Measurements from ENCODE around the gene PYROXD2. TPM values are rescaled to one million over a fixed set of nuclear protein-coding genes. Genes with fewer than 3 reads are reported as not detected.

The PYROXD2 gene
- total and polyA plus RNA-seq, 2 of the 13 experiments (the other 11 are each of a cell fraction or from before 2014, with no cell fraction given) = 2.0 to 6.2 TPM

GRCh38 chr10:98446661-98447221 is 31.8 kb upstream of the PYROXD2 start, which contains the start of gene HPS1 (continued):
- TF ChIP-seq ZNF281 (CRISPR knock-in tag; IDR thresholded peaks at IDR 0.05; ENCODE audit: borderline replicate concordance) (no peak), ZNF687 (CRISPR knock-in tag; IDR thresholded peaks at IDR 0.05) (peak; percentile 75), ZNF362 (CRISPR knock-in tag; IDR thresholded peaks at IDR 0.05; ENCODE audit: borderline replicate concordance) (no peak), ZFP82 (CRISPR knock-in tag; IDR thresholded peaks at IDR 0.05; ENCODE audit: borderline replicate concordance) (no peak), EP300 (IDR thresholded peaks at IDR 0.05; ENCODE audit: low read depth in 2 of 2, low read length in 2 of 2) (no peak), EP300 (CRISPR knock-in tag; IDR thresholded peaks at IDR 0.05; ENCODE audit: borderline replicate concordance) (no peak), FOXA3 (CRISPR knock-in tag; IDR thresholded peaks at IDR 0.05) (peak; percentile 26; the same call in 1 of the 2 replicates), TARDBP (CRISPR knock-in tag; IDR thresholded peaks at IDR 0.05) (0 out of 2 replicates have a peak, but pooled peaks have one; percentile 41), NFYB (CRISPR knock-in tag; IDR thresholded peaks at IDR 0.05) (no peak), ZNF563 (CRISPR knock-in tag; IDR thresholded peaks at IDR 0.05) (no peak), YEATS2 (CRISPR knock-in tag; IDR thresholded peaks at IDR 0.05; ENCODE audit: borderline replicate concordance) (no peak; the same call in 1 of the 2 replicates), MTA3 (CRISPR knock-in tag; IDR thresholded peaks at IDR 0.05) (no peak), CCAR2 (optimal IDR thresholded peaks at IDR 0.05; ENCODE audit: low read depth, low read length) (no peak), MEF2D (CRISPR knock-in tag; IDR thresholded peaks at IDR 0.05) (no peak), ZFYVE20 (CRISPR knock-in tag; IDR thresholded peaks at IDR 0.05; ENCODE audit: borderline replicate concordance, low read depth) (no peak), CSRNP1 (CRISPR knock-in tag; IDR thresholded peaks at IDR 0.05) (no peak), HDAC1 (CRISPR knock-in tag; IDR thresholded peaks at IDR 0.05) (peak; percentile 85), ZNF350 (CRISPR knock-in tag; IDR thresholded peaks at IDR 0.05; ENCODE audit: borderline replicate concordance, low read depth) (peak; percentile 18; the same call in 1 of the 2 replicates), KDM4B (CRISPR knock-in tag; IDR thresholded peaks at IDR 0.05) (no peak)
